Adrenal gland (tissue), 5 donors: Measurements from ENCODE around the gene KCNH1.

Source experiments
- CTCF ChIP-seq, 6 experiments: fragments of 450-650 bp in 4 of 6; fragments of 200-600 bp in 2 of 6; sonication (generic) in 1 of 6; IDR thresholded peaks; 1 replicate in 5 of 6; 2 replicates in 1 of 6; pipeline versions ENCODE4 v1.5.1 to v1.8.0; 2016 to 2021; ENCODE audit warnings: antibody characterized with exemption in 6 of 6, mild to moderate bottlenecking in 2 of 6, moderate library complexity in 1 of 6
- POLR2A ChIP-seq, 2 donors: fragments of 450-650 bp; IDR thresholded peaks; one replicate each; pipeline ENCODE4 v1.6.1; 2017; ENCODE audit warnings: antibody characterized with exemption in 2 of 2, mild to moderate bottlenecking in 2 of 2, moderate library complexity in 1 of 2
- donor health status: DM: no; HTN: no; CAD: no.

- no peak for TF ChIP-seq CTCF (IDR thresholded peaks at IDR 0.05)
- TF ChIP-seq POLR2A (IDR thresholded peaks at IDR 0.05): no peak
Observed at GRCh38 chr1:211007830-211008229, 126.1 kb downstream of the KCNH1 start.
